NCI-H2029 (cell line): ENCODE data around the gene PPP1R15B.

Source experiments
- DNase-seq: peaks from one replicate; lab custom pipeline; 2025; lab: John Stamatoyannopoulos, UW

The PPP1R15B gene

GRCh38 chr1:204411451-204412204 lies at the start of gene PPP1R15B:
TSS of gene PPP1R15B (minus strand) at chr1:204411817. CDS start at chr1:204411411, 406 bp downstream.
- peak; percentile 96 for DNase-seq

GRCh38 chr1:204460346-204460745 lies 48.7 kb upstream of the PPP1R15B start:
- DNase-seq: no peak

- no peak for DNase-seq
Observed at GRCh38 chr1:204459706-204460105, 48.1 kb upstream of the PPP1R15B start.

GRCh38 chr1:204457666-204458065 lies 46.0 kb upstream of the PPP1R15B start:
- no peak for DNase-seq

- no peak for DNase-seq
Observed at GRCh38 chr1:204456826-204457442, 45.3 kb upstream of the PPP1R15B start.

GRCh38 chr1:204455831-204456145 lies 44.2 kb upstream of the PPP1R15B start:
- no peak for DNase-seq

- DNase-seq: no peak
Observed at GRCh38 chr1:204455063-204455830, 43.6 kb upstream of the PPP1R15B start.

- DNase-seq: no peak
Observed at GRCh38 chr1:204454476-204454875, 42.9 kb upstream of the PPP1R15B start.

- DNase-seq: no peak
Observed at GRCh38 chr1:204453141-204453772, 41.6 kb upstream of the PPP1R15B start.

GRCh38 chr1:204451352-204452124 lies 39.9 kb upstream of the PPP1R15B start:
- no peak for DNase-seq

GRCh38 chr1:204450461-204451257 lies 39.0 kb upstream of the PPP1R15B start:
- DNase-seq: no peak

GRCh38 chr1:204449678-204450280 lies 38.2 kb upstream of the PPP1R15B start:
- no peak for DNase-seq

GRCh38 chr1:204448991-204449677 lies 37.5 kb upstream of the PPP1R15B start:
- DNase-seq: no peak

- no peak for DNase-seq
Observed at GRCh38 chr1:204448344-204448964, 36.8 kb upstream of the PPP1R15B start.

- DNase-seq: no peak
Observed at GRCh38 chr1:204447736-204448135, 36.1 kb upstream of the PPP1R15B start.

- no peak for DNase-seq
Observed at GRCh38 chr1:204447190-204447589, 35.6 kb upstream of the PPP1R15B start.

- peak; percentile 80 for DNase-seq
Observed at GRCh38 chr1:204446413-204447111, 34.9 kb upstream of the PPP1R15B start.

GRCh38 chr1:204445860-204446412 lies 34.3 kb upstream of the PPP1R15B start:
- no peak for DNase-seq
